ENCODE results near the gene ITGA2. TPM values are rescaled to one million over a fixed set of nuclear protein-coding genes. Genes with fewer than 3 reads are reported as not detected.

Gene ITGA2
- total RNA-seq, 2 donors from 2014 or later, result 1.5 to 2.3 TPM

GRCh38 chr5:52948418-52949076 is 40.6 kb upstream of the ITGA2 start:
- DNase-seq (ENCODE audit: low spot score), result peak; percentile 73
- Histone ChIP-seq H3K4me1 (no peaks in the 10 kb centered on the region), H3K4me3 (no peak overlapping the region), H3K9me3 (no peaks in the 10 kb centered on the region), H3K36me3 (peaks cover under 1% of the 10 kb centered on the region), H3K27me3 (no peaks in the 10 kb centered on the region), H3K27ac (no peak overlapping the region)
- peak; percentile 51 to 82 for TF ChIP-seq CTCF (IDR thresholded peaks at IDR 0.05)

- Histone ChIP-seq H3K9me3 (no peaks in the 10 kb centered on the region), H3K4me3 (no peak overlapping the region), H3K4me1 (no peaks in the 10 kb centered on the region), H3K27me3 (no peaks in the 10 kb centered on the region), H3K36me3 (peaks cover 5% of the 10 kb centered on the region), H3K27ac (no peak overlapping the region)
- no peak for DNase-seq (ENCODE audit: low spot score)
- TF ChIP-seq CTCF (IDR thresholded peaks at IDR 0.05), result no peak
Observed at GRCh38 chr5:52950686-52951085, 38.5 kb upstream of the ITGA2 start.

GRCh38 chr5:52952483-52952882 is 36.7 kb upstream of the ITGA2 start:
- no peak overlapping the region for H3K27ac ChIP-seq
- no peak for TF ChIP-seq CTCF (IDR thresholded peaks at IDR 0.05)

GRCh38 chr5:52956014-52956413 is 33.1 kb upstream of the ITGA2 start:
- Histone ChIP-seq H3K9me3 (no peaks in the 10 kb centered on the region), H3K36me3 (peaks cover 5% of the 10 kb centered on the region), H3K4me1 (no peaks in the 10 kb centered on the region), H3K4me3 (no peak overlapping the region), H3K27me3 (no peaks in the 10 kb centered on the region), H3K27ac (no peak overlapping the region)
- TF ChIP-seq CTCF (IDR thresholded peaks at IDR 0.05), result no peak
- DNase-seq (ENCODE audit: low spot score), result no peak

More at GRCh38 chr5:52952483-52952882, 36.7 kb upstream of the ITGA2 start:
- no peaks in the 10 kb centered on the region for H3K4me1 ChIP-seq
- DNase-seq (ENCODE audit: low spot score), result no peak
- H3K27me3 ChIP-seq, result no peaks in the 10 kb centered on the region
- no peak overlapping the region for H3K4me3 ChIP-seq
- no peaks in the 10 kb centered on the region for H3K9me3 ChIP-seq
- peaks cover 5% of the 10 kb centered on the region for H3K36me3 ChIP-seq

- Histone ChIP-seq H3K27ac (no peak overlapping the region), H3K36me3 (peaks cover 5% of the 10 kb centered on the region), H3K4me1 (no peaks in the 10 kb centered on the region), H3K27me3 (no peaks in the 10 kb centered on the region), H3K9me3 (no peaks in the 10 kb centered on the region), H3K4me3 (no peak overlapping the region)
- DNase-seq (ENCODE audit: low spot score), result no peak
- TF ChIP-seq CTCF (IDR thresholded peaks at IDR 0.05), result no peak
Observed at GRCh38 chr5:52956915-52957747, 32.0 kb upstream of the ITGA2 start.
